Neuron (in vitro differentiated cells): ENCODE data around the gene E2F4.
A peak's percentile ranks its signal among the peaks of the same experiment; 100 is the strongest.

Source experiments
- H2AFZ ChIP-seq: one replicate; pipeline ENCODE4 v1.6.1; 2013; ENCODE audit warnings: low read depth, mild to moderate bottlenecking, inconsistent platforms, low read length, moderate library complexity
- H3K27me3 ChIP-seq: one replicate; pipeline ENCODE4 v1.6.1; 2013; ENCODE audit warnings: low read length; ENCODE audit not compliant: insufficient read depth
- H3K36me3 ChIP-seq: one replicate; pipeline ENCODE4 v1.6.1; 2013; ENCODE audit warnings: low read length; ENCODE audit not compliant: insufficient read depth
- H3K4me1 ChIP-seq: one replicate; pipeline ENCODE4 v1.6.1; 2013; ENCODE audit warnings: low read length; ENCODE audit not compliant: insufficient read depth
- H3K4me3 ChIP-seq: 2 replicates; pipeline ENCODE4 v1.5.1; 2013; ENCODE audit warnings: mild to moderate bottlenecking, low read length, moderate library complexity
- H3K9me3 ChIP-seq: one replicate; pipeline ENCODE4 v1.6.1; 2013; ENCODE audit warnings: low read length

The E2F4 gene

GRCh38 chr16:67184995-67185650 lies 6.8 kb upstream of the E2F4 start:
- H3K4me1 ChIP-seq = peaks cover 23% of the 10 kb centered on the region
- no peaks in the 10 kb centered on the region for H3K27me3 ChIP-seq
- peak overlapping the region; percentile 59 for H3K4me3 ChIP-seq
- no peaks in the 10 kb centered on the region for H3K9me3 ChIP-seq
- H3K36me3 ChIP-seq = peaks cover under 1% of the 10 kb centered on the region
- no peak overlapping the region for H2AFZ ChIP-seq

- Histone ChIP-seq H3K4me3 (no peak overlapping the region), H3K27me3 (no peaks in the 10 kb centered on the region), H3K4me1 (peaks cover 23% of the 10 kb centered on the region), H3K9me3 (no peaks in the 10 kb centered on the region), H3K36me3 (no peaks in the 10 kb centered on the region), H2AFZ (no peak overlapping the region)
These were observed 6.3 kb upstream of the E2F4 start for GRCh38 chr16:67185651-67186134.

- Histone ChIP-seq H3K4me1 (peaks cover 25% of the 10 kb centered on the region), H3K27me3 (no peaks in the 10 kb centered on the region), H3K4me3 (no peak overlapping the region), H3K9me3 (no peaks in the 10 kb centered on the region), H3K36me3 (no peaks in the 10 kb centered on the region), H2AFZ (no peak overlapping the region)
These were observed 5.4 kb upstream of the E2F4 start for GRCh38 chr16:67186550-67186950.

GRCh38 chr16:67187175-67187890 lies 4.6 kb upstream of the E2F4 start:
- H3K36me3 ChIP-seq = no peaks in the 10 kb centered on the region
- H2AFZ ChIP-seq = no peak overlapping the region
- no peaks in the 10 kb centered on the region for H3K9me3 ChIP-seq
- H3K27me3 ChIP-seq = no peaks in the 10 kb centered on the region
- no peak overlapping the region for H3K4me3 ChIP-seq
- peaks cover 25% of the 10 kb centered on the region for H3K4me1 ChIP-seq

- no peaks in the 10 kb centered on the region for H3K9me3 ChIP-seq
- H2AFZ ChIP-seq = no peak overlapping the region
- H3K36me3 ChIP-seq = no peaks in the 10 kb centered on the region
- H3K27me3 ChIP-seq = no peaks in the 10 kb centered on the region
- H3K4me3 ChIP-seq = no peak overlapping the region
- peaks cover 24% of the 10 kb centered on the region for H3K4me1 ChIP-seq
These were observed 3.6 kb upstream of the E2F4 start for GRCh38 chr16:67188323-67188722.

- Histone ChIP-seq H3K36me3 (peaks cover 3% of the 10 kb centered on the region), H2AFZ (no peak overlapping the region), H3K4me1 (peaks cover 28% of the 10 kb centered on the region)
These were observed 3.2 kb upstream of the E2F4 start for GRCh38 chr16:67188798-67189197.

GRCh38 chr16:67190041-67190440 lies 1.9 kb upstream of the E2F4 start, which contains the start of gene EXOC3L1:
EXOC3L1 (minus strand) TSS chr16:67190136; CDS start chr16:67189676, 460 bp downstream.
- H3K27me3 ChIP-seq = no peaks in the 10 kb centered on the region
- H2AFZ ChIP-seq = no peak within 1 kb of the TSS
- H3K9me3 ChIP-seq = no peaks in the 10 kb centered on the region
- H3K4me1 ChIP-seq = peaks cover 22% of the 10 kb centered on the region
- peaks cover 15% of the 10 kb centered on the region for H3K36me3 ChIP-seq
- no peak within 1 kb of the TSS for H3K4me3 ChIP-seq

More at GRCh38 chr16:67188798-67189197, 3.2 kb upstream of the E2F4 start:
- Histone ChIP-seq H3K9me3 (no peaks in the 10 kb centered on the region), H3K4me3 (no peak overlapping the region), H3K27me3 (no peaks in the 10 kb centered on the region)

GRCh38 chr16:67190448-67191399 lies 1.2 kb upstream of the E2F4 start:
- Histone ChIP-seq H3K4me1 (peaks cover 19% of the 10 kb centered on the region), H3K9me3 (no peaks in the 10 kb centered on the region), H2AFZ (no peak overlapping the region), H3K27me3 (no peaks in the 10 kb centered on the region), H3K36me3 (peaks cover 22% of the 10 kb centered on the region), H3K4me3 (no peak overlapping the region)

GRCh38 chr16:67191411-67191994 lies 452 bp upstream of the E2F4 start:
- Histone ChIP-seq H3K4me3 (peak overlapping the region; percentile 94), H3K27me3 (no peaks in the 10 kb centered on the region)

GRCh38 chr16:67192781-67193361 lies 916 bp downstream of the E2F4 start:
- Histone ChIP-seq H3K36me3 (peaks cover 43% of the 10 kb centered on the region), H3K9me3 (no peaks in the 10 kb centered on the region), H2AFZ (no peak overlapping the region), H3K4me3 (peak overlapping the region; percentile 94), H3K4me1 (peaks cover 18% of the 10 kb centered on the region), H3K27me3 (no peaks in the 10 kb centered on the region)

More at GRCh38 chr16:67191411-67191994, 452 bp upstream of the E2F4 start:
- H3K9me3 ChIP-seq = no peaks in the 10 kb centered on the region
- H2AFZ ChIP-seq = no peak overlapping the region
- H3K36me3 ChIP-seq = peaks cover 30% of the 10 kb centered on the region
- H3K4me1 ChIP-seq = peaks cover 19% of the 10 kb centered on the region

- Histone ChIP-seq H3K36me3 (peaks cover 50% of the 10 kb centered on the region), H3K4me1 (peaks cover 18% of the 10 kb centered on the region), H3K9me3 (no peaks in the 10 kb centered on the region), H2AFZ (no peak overlapping the region), H3K4me3 (peak overlapping the region; percentile 94), H3K27me3 (no peaks in the 10 kb centered on the region)
These were observed 1.6 kb downstream of the E2F4 start for GRCh38 chr16:67193536-67193935.

GRCh38 chr16:67194260-67194659 lies 2.3 kb downstream of the E2F4 start:
- H3K27me3 ChIP-seq = no peaks in the 10 kb centered on the region
- H3K36me3 ChIP-seq = peaks cover 57% of the 10 kb centered on the region

More at GRCh38 chr16:67194260-67194659, 2.3 kb downstream of the E2F4 start:
- no peaks in the 10 kb centered on the region for H3K9me3 ChIP-seq
- H2AFZ ChIP-seq = no peak overlapping the region
- H3K4me1 ChIP-seq = peaks cover 18% of the 10 kb centered on the region
- H3K4me3 ChIP-seq = no peak overlapping the region
